ENCODE data around the gene ZNF559. TPM values are rescaled to one million over a fixed set of nuclear protein-coding genes. Genes with fewer than 3 reads are reported as not detected.
"Not testable (repeated sequence)": the region's sequence is repeated elsewhere in the genome, so short reads cannot be mapped to it uniquely, and the experiment has no call there.

Gene ZNF559
- total RNA-seq, 2 experiments from 2014 or later = 15.6 to 18.5 TPM

GRCh38 chr19:9322201-9322600 is 1.8 kb upstream of the ZNF559 start:
- POLR2A ChIA-PET, H3K27ac Mint-ChIP-seq, CTCF ChIA-PET, H3K4me3 Mint-ChIP-seq, DNase-seq, H3K27me3 Mint-ChIP-seq: not testable (repeated sequence)
- Mint-ChIP-seq H3K9me3 (peaks cover 27% of the 10 kb centered on the region), H3K4me1 (peaks cover 22% of the 10 kb centered on the region), H3K36me3 (ENCODE audit: low read depth) (peaks cover 36% of the 10 kb centered on the region)

- H3K9me3 Mint-ChIP-seq = peaks cover 33% of the 10 kb centered on the region
- no peaks in the 10 kb centered on the region for H3K27me3 Mint-ChIP-seq
- peaks cover 44% of the 10 kb centered on the region for H3K36me3 Mint-ChIP-seq (ENCODE audit: low read depth)
- ChIA-PET POLR2A (interaction anchor here (0.7 to 1.2 kb wide), 7 partner anchors 9 to 314 kb away, joined by 3 to 15 read pairs (median 3); partner anchors contain the start of genes ZNF121, ZNF266 and ZNF699), CTCF (interaction anchor here (0.8 to 1.2 kb wide), 5 partner anchors 12 to 301 kb away, joined by 3 to 8 read pairs (median 4); partner anchors contain the start of gene ZNF266)
- H3K4me1 Mint-ChIP-seq = peaks cover 27% of the 10 kb centered on the region
- peak overlapping the region; percentile 96 for H3K27ac Mint-ChIP-seq
- DNase-seq = peak; percentile 68
- H3K4me3 Mint-ChIP-seq = peak overlapping the region; percentile 89
These were observed 441 bp upstream of the ZNF559 start for GRCh38 chr19:9323557-9323918.

- DNase-seq = no peak
- ChIA-PET POLR2A (interaction anchor here (1.2 kb wide), 1 partner anchor 15 kb away, joined by 15 read pairs; the partner anchor contains the start of gene ZNF699), CTCF (interaction anchor here (1.2 kb wide), 2 partner anchors 14 to 111 kb away, joined by 4 to 8 read pairs; partner anchors contain the start of gene ZNF266)
- H3K9me3 Mint-ChIP-seq = peaks cover 42% of the 10 kb centered on the region
- peaks cover 47% of the 10 kb centered on the region for H3K36me3 Mint-ChIP-seq (ENCODE audit: low read depth)
- H3K4me1 Mint-ChIP-seq = peaks cover 27% of the 10 kb centered on the region
- H3K4me3 Mint-ChIP-seq = peak overlapping the region; percentile 89
- H3K27me3 Mint-ChIP-seq = no peaks in the 10 kb centered on the region
- H3K27ac Mint-ChIP-seq = peak overlapping the region; percentile 96
These were observed 594 bp downstream of the ZNF559 start for GRCh38 chr19:9324584-9324962.

GRCh38 chr19:9329999-9330398 is 6.0 kb downstream of the ZNF559 start:
- ChIA-PET CTCF (no interaction called here), POLR2A (no interaction called here)
- DNase-seq = no peak
- Mint-ChIP-seq H3K27me3 (no peaks in the 10 kb centered on the region), H3K27ac (no peak overlapping the region), H3K4me1 (peaks cover 7% of the 10 kb centered on the region), H3K9me3 (peaks cover 57% of the 10 kb centered on the region), H3K4me3 (no peak overlapping the region), H3K36me3 (ENCODE audit: low read depth) (peaks cover 58% of the 10 kb centered on the region)

GRCh38 chr19:9342610-9343304 is 18.8 kb downstream of the ZNF559 start:
- no peak for DNase-seq
- Mint-ChIP-seq H3K27me3 (no peaks in the 10 kb centered on the region), H3K4me1 (no peaks in the 10 kb centered on the region), H3K36me3 (ENCODE audit: low read depth) (peaks cover 63% of the 10 kb centered on the region), H3K9me3 (peaks cover 70% of the 10 kb centered on the region), H3K4me3 (no peak overlapping the region), H3K27ac (no peak overlapping the region)
- POLR2A ChIA-PET = no interaction called here
- CTCF ChIA-PET = no interaction called here

- Mint-ChIP-seq H3K27ac (no peak overlapping the region), H3K4me3 (no peak overlapping the region), H3K9me3 (peaks cover 66% of the 10 kb centered on the region), H3K4me1 (no peaks in the 10 kb centered on the region), H3K27me3 (no peaks in the 10 kb centered on the region), H3K36me3 (ENCODE audit: low read depth) (peaks cover 43% of the 10 kb centered on the region)
- ChIA-PET POLR2A (no interaction called here), CTCF (no interaction called here)
- no peak for DNase-seq
These were observed 21.0 kb downstream of the ZNF559 start for GRCh38 chr19:9345005-9345404.

GRCh38 chr19:9348253-9348652 is 24.3 kb downstream of the ZNF559 start:
- no peak for DNase-seq
- H3K4me1 Mint-ChIP-seq = no peaks in the 10 kb centered on the region
- H3K9me3 Mint-ChIP-seq = peaks cover 56% of the 10 kb centered on the region
- H3K27me3 Mint-ChIP-seq = no peaks in the 10 kb centered on the region
- peaks cover 13% of the 10 kb centered on the region for H3K36me3 Mint-ChIP-seq (ENCODE audit: low read depth)
- no peak overlapping the region for H3K4me3 Mint-ChIP-seq
- POLR2A ChIA-PET = no interaction called here
- CTCF ChIA-PET = no interaction called here
- no peak overlapping the region for H3K27ac Mint-ChIP-seq

GRCh38 chr19:9348671-9349070 is 24.7 kb downstream of the ZNF559 start:
- ChIA-PET CTCF (no interaction called here), POLR2A (no interaction called here)
- H3K9me3 Mint-ChIP-seq = peaks cover 53% of the 10 kb centered on the region
- DNase-seq = no peak
- H3K4me1 Mint-ChIP-seq = no peaks in the 10 kb centered on the region
- no peak overlapping the region for H3K4me3 Mint-ChIP-seq
- H3K27me3 Mint-ChIP-seq = no peaks in the 10 kb centered on the region
- peaks cover 9% of the 10 kb centered on the region for H3K36me3 Mint-ChIP-seq (ENCODE audit: low read depth)
- H3K27ac Mint-ChIP-seq = no peak overlapping the region

- Mint-ChIP-seq H3K4me3 (no peak overlapping the region), H3K4me1 (no peaks in the 10 kb centered on the region), H3K27me3 (no peaks in the 10 kb centered on the region), H3K9me3 (peaks cover 42% of the 10 kb centered on the region), H3K27ac (no peak overlapping the region), H3K36me3 (ENCODE audit: low read depth) (no peaks in the 10 kb centered on the region)
- no peak for DNase-seq
- ChIA-PET CTCF (no interaction called here), POLR2A (no interaction called here)
These were observed 28.5 kb downstream of the ZNF559 start for GRCh38 chr19:9352505-9352904.

GRCh38 chr19:9353011-9353410 is 29.0 kb downstream of the ZNF559 start:
- no peak for DNase-seq
- Mint-ChIP-seq H3K9me3 (peaks cover 42% of the 10 kb centered on the region), H3K27me3 (no peaks in the 10 kb centered on the region), H3K4me1 (no peaks in the 10 kb centered on the region), H3K27ac (no peak overlapping the region), H3K4me3 (no peak overlapping the region), H3K36me3 (ENCODE audit: low read depth) (no peaks in the 10 kb centered on the region)
- POLR2A ChIA-PET = no interaction called here
- CTCF ChIA-PET = no interaction called here

- ChIA-PET CTCF (no interaction called here), POLR2A (no interaction called here)
- H3K4me1 Mint-ChIP-seq = no peaks in the 10 kb centered on the region
- H3K9me3 Mint-ChIP-seq = peaks cover 41% of the 10 kb centered on the region
- H3K27ac Mint-ChIP-seq = no peak overlapping the region
- no peak overlapping the region for H3K4me3 Mint-ChIP-seq
- H3K27me3 Mint-ChIP-seq = no peaks in the 10 kb centered on the region
- peaks cover 7% of the 10 kb centered on the region for H3K36me3 Mint-ChIP-seq (ENCODE audit: low read depth)
- DNase-seq = no peak
These were observed 30.7 kb downstream of the ZNF559 start for GRCh38 chr19:9354651-9355050.

GRCh38 chr19:9362905-9363304 is 38.9 kb downstream of the ZNF559 start, which contains the start of gene ZNF177:
ZNF177 (plus strand) TSS chr19:9363013; CDS start chr19:9378312, 15,299 bp downstream.
- Mint-ChIP-seq H3K27ac (no peak within 1 kb of the TSS), H3K27me3 (peaks cover 3% of the 10 kb centered on the region), H3K36me3 (ENCODE audit: low read depth) (peaks cover 14% of the 10 kb centered on the region), H3K4me3 (no peak within 1 kb of the TSS), H3K9me3 (peaks cover 44% of the 10 kb centered on the region), H3K4me1 (no peaks in the 10 kb centered on the region)
- ChIA-PET CTCF (no interaction called here), POLR2A (no interaction called here)
- no peak for DNase-seq

GRCh38 chr19:9370738-9371619 is 47.0 kb downstream of the ZNF559 start:
- Mint-ChIP-seq H3K4me1 (no peaks in the 10 kb centered on the region), H3K9me3 (peaks cover 43% of the 10 kb centered on the region), H3K4me3 (no peak overlapping the region), H3K27ac (no peak overlapping the region), H3K36me3 (ENCODE audit: low read depth) (no peaks in the 10 kb centered on the region), H3K27me3 (no peaks in the 10 kb centered on the region)
- ChIA-PET POLR2A (no interaction called here), CTCF (no interaction called here)
- DNase-seq = no peak

Measured in activated CD4-positive, alpha-beta memory T cell treated with anti-CD3 and anti-CD28 coated beads, Interleukin-2, amount 10 ng/mL, durations not matched to agents 7 days and 5 days (primary cell).